Neural cell (in vitro differentiated cells): Measurements from ENCODE around the gene RFTN1. TPM values are rescaled to one million over a fixed set of nuclear protein-coding genes. Genes with fewer than 3 reads are reported as not detected.

Experiments used
- H2AFZ ChIP-seq: fragments of 200-600, 300-800 bp; sonication (generic), shearing (Covaris generic); 2 replicates; pipeline ENCODE4 v1.6.0; 2014; ENCODE audit warnings: low read depth, mild to moderate bottlenecking, antibody characterized with exemption, low read length, moderate library complexity
- H3F3A ChIP-seq: fragments of 200-600 bp; shearing (Covaris generic); 2 replicates; pipeline ENCODE4 v1.6.1; 2016; ENCODE audit warnings: mild to moderate bottlenecking, moderate library complexity, mixed read lengths, antibody characterized with exemption, low read length; ENCODE audit not compliant: insufficient read depth, poor library complexity, severe bottlenecking
- H3K27ac ChIP-seq: fragments of 200-600, 300-800 bp; sonication (generic), shearing (Covaris generic); 2 replicates; pipeline ENCODE4 v1.5.1; 2014; ENCODE audit warnings: mild to moderate bottlenecking, low read length, moderate library complexity
- H3K27me3 ChIP-seq: fragments of 300-800, 200-600 bp; sonication (generic), shearing (Covaris generic); 2 replicates; pipeline ENCODE4 v1.6.0; 2014; ENCODE audit warnings: mild to moderate bottlenecking, low read depth, low read length, moderate library complexity; ENCODE audit not compliant: insufficient read depth
- H3K36me3 ChIP-seq: fragments of 300-800, 200-600 bp; sonication (generic), shearing (Covaris generic); 2 replicates; pipeline ENCODE4 v1.5.1; 2014; ENCODE audit warnings: mild to moderate bottlenecking, antibody characterized with exemption, low read length, moderate library complexity; ENCODE audit not compliant: insufficient read depth
- H3K4me2 ChIP-seq: fragments of 300-800, 200-600 bp; sonication (generic), shearing (Covaris generic); 2 replicates; pipeline ENCODE4 v1.6.0; 2014; ENCODE audit warnings: mild to moderate bottlenecking, low read length
- H3K4me3 ChIP-seq: fragments of 300-800, 200-600 bp; sonication (generic), shearing (Covaris generic); 2 replicates; pipeline ENCODE4 v1.5.1; 2014; ENCODE audit warnings: mild to moderate bottlenecking, low read length, moderate library complexity
- H3K79me2 ChIP-seq: fragments of 200-600 bp; shearing (Covaris generic); replicated peaks from 2 replicates; pipeline ENCODE4 v1.6.0; 2014; ENCODE audit warnings: mild to moderate bottlenecking, low read length, moderate library complexity; ENCODE audit not compliant: insufficient read depth
- H3K9ac ChIP-seq: fragments of 300-800, 200-600 bp; sonication (generic), shearing (Covaris generic); 2 replicates; pipeline ENCODE4 v1.6.1; 2016; ENCODE audit warnings: mild to moderate bottlenecking, low read length, mixed read lengths
- H3K9me2 ChIP-seq: fragments of 200-600 bp; shearing (Covaris generic); 2 replicates; pipeline ENCODE4 v1.6.1; 2016; ENCODE audit warnings: mild to moderate bottlenecking, low read length, mixed read lengths; ENCODE audit not compliant: insufficient read depth
- H3K9me3 ChIP-seq: fragments of 200-600, 300-800 bp; sonication (generic), shearing (Covaris generic); 2 replicates; pipeline ENCODE4 v1.6.1; 2016; ENCODE audit warnings: mild to moderate bottlenecking, mixed run types, low read length, moderate library complexity, mixed read lengths
- H4K20me1 ChIP-seq: fragments of 200-600 bp; shearing (Covaris generic); 2 replicates; pipeline ENCODE4 v1.6.1; 2016; ENCODE audit warnings: mild to moderate bottlenecking, mixed run types; ENCODE audit not compliant: insufficient read depth
- CTCF ChIP-seq: fragments of 450-650 bp; IDR thresholded peaks from 2 replicates; pipeline ENCODE4 v1.5.1; 2014; ENCODE audit warnings: antibody characterized with exemption, mild to moderate bottlenecking, moderate library complexity; ENCODE audit not compliant: poor library complexity, severe bottlenecking
- EP300 ChIP-seq: fragments of 450-650 bp; conservative IDR thresholded peaks from 2 replicates; pipeline ENCODE4 v1.6.1; 2014; ENCODE audit warnings: antibody characterized with exemption, mild to moderate bottlenecking, moderate library complexity; ENCODE audit not compliant: poor library complexity, severe bottlenecking
- EZH2 ChIP-seq: fragments of 200-600, 300-800 bp; shearing (Covaris generic), sonication (generic); IDR thresholded peaks from 2 replicates; pipeline ENCODE4 v1.6.1; 2014; ENCODE audit warnings: antibody characterized with exemption, low read length, borderline replicate concordance, mild to moderate bottlenecking; ENCODE audit not compliant: insufficient read depth, poor library complexity, severe bottlenecking
- MXI1 ChIP-seq: fragments of 450-650 bp; conservative IDR thresholded peaks from 2 replicates; pipeline ENCODE4 v1.6.1; 2014; ENCODE audit warnings: antibody characterized with exemption, mild to moderate bottlenecking; ENCODE audit not compliant: poor library complexity, severe bottlenecking
- POLR2AphosphoS5 ChIP-seq: IDR thresholded peaks from 2 replicates; pipeline ENCODE4 v1.6.1; 2012
- RAD21 ChIP-seq: fragments of 450-650 bp; conservative IDR thresholded peaks from 2 replicates; pipeline ENCODE4 v1.6.1; 2014; ENCODE audit warnings: antibody characterized with exemption, mild to moderate bottlenecking, moderate library complexity
- REST ChIP-seq: IDR thresholded peaks from 2 replicates; pipeline ENCODE4 v1.6.1; 2012; ENCODE audit warnings: borderline replicate concordance
- SMC3 ChIP-seq: fragments of 450-650 bp; conservative IDR thresholded peaks from 2 replicates; pipeline ENCODE4 v1.6.1; 2014; ENCODE audit warnings: antibody characterized with exemption, mild to moderate bottlenecking, moderate library complexity; ENCODE audit not compliant: poor library complexity
- TAF1 ChIP-seq: IDR thresholded peaks from 2 replicates; pipeline ENCODE4 v1.6.1; 2012; ENCODE audit warnings: low read depth
- polyA plus RNA-seq: library from polyadenylated mRNA; depleted of rRNA; stranded (reverse); fragments of >200 nt; gene quantifications from 2 replicates; pipeline ENCODE4 v1.2.3, GENCODE V29; 2014

The RFTN1 gene
- polyA plus RNA-seq, 1 donor from 2014 or later = 36.8 TPM

- Histone ChIP-seq H4K20me1 (no peaks in the 10 kb centered on the region), H3K9ac (no peak overlapping the region), H3F3A (no peaks in the 10 kb centered on the region), H3K27ac (peak overlapping the region; percentile 54), H3K4me3 (no peak overlapping the region), H3K79me2 (no peaks in the 10 kb centered on the region), H3K4me2 (no peak overlapping the region), H3K36me3 (no peaks in the 10 kb centered on the region), H2AFZ (no peak overlapping the region), H3K9me3 (no peaks in the 10 kb centered on the region), H3K9me2 (no peaks in the 10 kb centered on the region), H3K27me3 (no peaks in the 10 kb centered on the region)
- TF ChIP-seq POLR2AphosphoS5 (no peak), EZH2 (no peak), TAF1 (no peak), EP300 (no peak), SMC3 (no peak), CTCF (no peak), REST (no peak), RAD21 (no peak)
Observed at GRCh38 chr3:16427103-16427965, 86.2 kb downstream of the RFTN1 start.

- Histone ChIP-seq H3K9me3 (no peaks in the 10 kb centered on the region), H3F3A (no peaks in the 10 kb centered on the region), H4K20me1 (no peaks in the 10 kb centered on the region), H3K27ac (peak overlapping the region; percentile 54), H3K4me2 (no peak overlapping the region), H3K9me2 (no peaks in the 10 kb centered on the region), H2AFZ (no peak overlapping the region), H3K79me2 (no peaks in the 10 kb centered on the region), H3K36me3 (no peaks in the 10 kb centered on the region), H3K27me3 (no peaks in the 10 kb centered on the region), H3K4me3 (no peak overlapping the region), H3K9ac (no peak overlapping the region)
- no peak for TF ChIP-seq CTCF
- no peak for TF ChIP-seq REST
- no peak for TF ChIP-seq RAD21
- TF ChIP-seq MXI1 = no peak
- no peak for TF ChIP-seq EZH2
- TF ChIP-seq SMC3 = no peak
- no peak for TF ChIP-seq EP300
- no peak for TF ChIP-seq TAF1
- no peak for TF ChIP-seq POLR2AphosphoS5
Observed at GRCh38 chr3:16426665-16427064, 86.8 kb downstream of the RFTN1 start.
